ENCODE measurements around the gene RBP2.

Gene RBP2

GRCh38 chr3:139470199-139470598 lies 6.1 kb downstream of the RBP2 start:
- Histone ChIP-seq H2AFZ (ENCODE audit: low read depth, low read length, severe bottlenecking) (no peak overlapping the region), H3K9ac (ENCODE audit: low read length) (no peak overlapping the region), H3K79me2 (ENCODE audit: insufficient read depth, low read length) (no peaks in the 10 kb centered on the region), H3K9me3 (ENCODE audit: insufficient read depth, low read length) (no peaks in the 10 kb centered on the region), H3K27me3 (ENCODE audit: low read length) (no peaks in the 10 kb centered on the region), H3K9me2 (replicated peaks; ENCODE audit: insufficient read depth, low read length) (no peaks in the 10 kb centered on the region), H3F3A (ENCODE audit: insufficient read depth) (no peaks in the 10 kb centered on the region), H3K4me2 (ENCODE audit: low read depth, low read length, poor library complexity, severe bottlenecking) (no peak overlapping the region), H3K4me3 (ENCODE audit: insufficient read depth, low read length, poor library complexity, severe bottlenecking) (no peak overlapping the region), H3K27ac (ENCODE audit: low read depth, low read length) (no peak overlapping the region), H3K36me3 (ENCODE audit: low read length) (no peaks in the 10 kb centered on the region), H4K20me1 (ENCODE audit: low read depth, low read length) (no peaks in the 10 kb centered on the region)
- TF ChIP-seq CTCF (IDR thresholded peaks at IDR 0.05; ENCODE audit: insufficient read depth, low read length, poor library complexity, severe bottlenecking) (no peak), EZH2phosphoT487 (conservative IDR thresholded peaks at IDR 0.05; ENCODE audit: low read length) (no peak)

GRCh38 chr3:139468399-139468798 lies 7.9 kb downstream of the RBP2 start:
- Histone ChIP-seq H3K9me2 (replicated peaks; ENCODE audit: insufficient read depth, low read length) (no peaks in the 10 kb centered on the region), H3K79me2 (ENCODE audit: insufficient read depth, low read length) (no peaks in the 10 kb centered on the region), H3K9me3 (ENCODE audit: insufficient read depth, low read length) (no peaks in the 10 kb centered on the region), H2AFZ (ENCODE audit: low read depth, low read length, severe bottlenecking) (no peak overlapping the region), H3K27me3 (ENCODE audit: low read length) (no peaks in the 10 kb centered on the region), H3K4me3 (ENCODE audit: insufficient read depth, low read length, poor library complexity, severe bottlenecking) (no peak overlapping the region), H4K20me1 (ENCODE audit: low read depth, low read length) (no peaks in the 10 kb centered on the region), H3F3A (ENCODE audit: insufficient read depth) (no peaks in the 10 kb centered on the region), H3K27ac (ENCODE audit: low read depth, low read length) (no peak overlapping the region), H3K36me3 (ENCODE audit: low read length) (no peaks in the 10 kb centered on the region), H3K4me2 (ENCODE audit: low read depth, low read length, poor library complexity, severe bottlenecking) (no peak overlapping the region), H3K9ac (ENCODE audit: low read length) (no peak overlapping the region)
- no peak for TF ChIP-seq CTCF (IDR thresholded peaks at IDR 0.05; ENCODE audit: insufficient read depth, low read length, poor library complexity, severe bottlenecking)
- TF ChIP-seq EZH2phosphoT487 (conservative IDR thresholded peaks at IDR 0.05; ENCODE audit: low read length): no peak

GRCh38 chr3:139466360-139466759 lies 10.0 kb downstream of the RBP2 start:
- no peaks in the 10 kb centered on the region for H3F3A ChIP-seq (ENCODE audit: insufficient read depth)
- no peaks in the 10 kb centered on the region for H3K79me2 ChIP-seq (ENCODE audit: insufficient read depth, low read length)
- no peaks in the 10 kb centered on the region for H3K36me3 ChIP-seq (ENCODE audit: low read length)
- H3K27ac ChIP-seq (ENCODE audit: low read depth, low read length): no peak overlapping the region
- no peaks in the 10 kb centered on the region for H4K20me1 ChIP-seq (ENCODE audit: low read depth, low read length)
- no peak overlapping the region for H3K4me3 ChIP-seq (ENCODE audit: insufficient read depth, low read length, poor library complexity, severe bottlenecking)
- no peaks in the 10 kb centered on the region for H3K9me3 ChIP-seq (ENCODE audit: insufficient read depth, low read length)
- H3K27me3 ChIP-seq (ENCODE audit: low read length): no peaks in the 10 kb centered on the region
- no peak for TF ChIP-seq EZH2phosphoT487 (conservative IDR thresholded peaks at IDR 0.05; ENCODE audit: low read length)
- TF ChIP-seq CTCF (IDR thresholded peaks at IDR 0.05; ENCODE audit: insufficient read depth, low read length, poor library complexity, severe bottlenecking): no peak
- no peak overlapping the region for H3K9ac ChIP-seq (ENCODE audit: low read length)
- H3K4me2 ChIP-seq (ENCODE audit: low read depth, low read length, poor library complexity, severe bottlenecking): no peak overlapping the region
- H3K9me2 ChIP-seq (replicated peaks; ENCODE audit: insufficient read depth, low read length): no peaks in the 10 kb centered on the region
- H2AFZ ChIP-seq (ENCODE audit: low read depth, low read length, severe bottlenecking): no peak overlapping the region
